NB4 (cell line): ENCODE results near the gene KITLG.

Experiments used
- DNase-seq: peaks from one replicate; pipeline ENCODE4 v3.0.0; 2010; ENCODE audit warnings: low read depth
- H3K4me3 ChIP-seq: one replicate; pipeline ENCODE4 v1.5.1; 2011; ENCODE audit warnings: mild to moderate bottlenecking, low read depth, low read length, moderate library complexity
- MYC ChIP-seq: IDR thresholded peaks from 2 replicates; pipeline ENCODE4 v1.6.1; 2011; ENCODE audit warnings: low read depth, low read length
- POLR2A ChIP-seq: IDR thresholded peaks from 2 replicates; pipeline ENCODE4 v1.6.1; 2011; ENCODE audit warnings: mild to moderate bottlenecking; ENCODE audit not compliant: insufficient read length; ENCODE audit errors: extremely low read depth
- TF ChIP-seq, protein P1 (sequence below): IDR thresholded peaks from one replicate; pipeline ENCODE4 v1.5.1; 2012; ENCODE audit warnings: low read depth, low read length
- TF ChIP-seq, protein P2 (sequence below): IDR thresholded peaks from 2 replicates; pipeline ENCODE4 v1.6.1; 2011; ENCODE audit warnings: low read depth, low read length

Gene KITLG

DNA sequence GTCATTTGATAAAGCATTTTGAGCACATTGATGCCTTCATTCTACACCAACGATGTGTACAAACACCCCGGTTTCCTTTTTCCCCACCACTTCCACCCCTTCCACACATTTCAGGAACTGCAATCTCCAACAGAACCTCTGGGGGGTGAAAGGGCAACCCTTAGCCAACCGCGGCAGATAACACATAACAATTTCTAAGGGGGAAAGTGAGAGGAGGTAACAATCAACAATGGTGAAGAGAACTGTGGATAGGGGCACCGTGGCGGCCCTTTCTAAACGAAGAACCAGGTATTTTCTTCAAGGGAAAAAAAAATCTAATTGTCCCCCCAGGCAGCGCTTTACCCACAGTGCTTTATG is 1.1 kb downstream of the KITLG start:
- H3K4me3 ChIP-seq = no peak overlapping the region
- TF ChIP-seq MYC (no peak), POLR2A (no peak)
- TF ChIP-seq, protein P1, sequence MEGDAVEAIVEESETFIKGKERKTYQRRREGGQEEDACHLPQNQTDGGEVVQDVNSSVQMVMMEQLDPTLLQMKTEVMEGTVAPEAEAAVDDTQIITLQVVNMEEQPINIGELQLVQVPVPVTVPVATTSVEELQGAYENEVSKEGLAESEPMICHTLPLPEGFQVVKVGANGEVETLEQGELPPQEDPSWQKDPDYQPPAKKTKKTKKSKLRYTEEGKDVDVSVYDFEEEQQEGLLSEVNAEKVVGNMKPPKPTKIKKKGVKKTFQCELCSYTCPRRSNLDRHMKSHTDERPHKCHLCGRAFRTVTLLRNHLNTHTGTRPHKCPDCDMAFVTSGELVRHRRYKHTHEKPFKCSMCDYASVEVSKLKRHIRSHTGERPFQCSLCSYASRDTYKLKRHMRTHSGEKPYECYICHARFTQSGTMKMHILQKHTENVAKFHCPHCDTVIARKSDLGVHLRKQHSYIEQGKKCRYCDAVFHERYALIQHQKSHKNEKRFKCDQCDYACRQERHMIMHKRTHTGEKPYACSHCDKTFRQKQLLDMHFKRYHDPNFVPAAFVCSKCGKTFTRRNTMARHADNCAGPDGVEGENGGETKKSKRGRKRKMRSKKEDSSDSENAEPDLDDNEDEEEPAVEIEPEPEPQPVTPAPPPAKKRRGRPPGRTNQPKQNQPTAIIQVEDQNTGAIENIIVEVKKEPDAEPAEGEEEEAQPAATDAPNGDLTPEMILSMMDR = peak; percentile 23
- TF ChIP-seq, protein P2, sequence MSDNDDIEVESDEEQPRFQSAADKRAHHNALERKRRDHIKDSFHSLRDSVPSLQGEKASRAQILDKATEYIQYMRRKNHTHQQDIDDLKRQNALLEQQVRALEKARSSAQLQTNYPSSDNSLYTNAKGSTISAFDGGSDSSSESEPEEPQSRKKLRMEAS = no peak
- peak; percentile 24 for DNase-seq

DNA sequence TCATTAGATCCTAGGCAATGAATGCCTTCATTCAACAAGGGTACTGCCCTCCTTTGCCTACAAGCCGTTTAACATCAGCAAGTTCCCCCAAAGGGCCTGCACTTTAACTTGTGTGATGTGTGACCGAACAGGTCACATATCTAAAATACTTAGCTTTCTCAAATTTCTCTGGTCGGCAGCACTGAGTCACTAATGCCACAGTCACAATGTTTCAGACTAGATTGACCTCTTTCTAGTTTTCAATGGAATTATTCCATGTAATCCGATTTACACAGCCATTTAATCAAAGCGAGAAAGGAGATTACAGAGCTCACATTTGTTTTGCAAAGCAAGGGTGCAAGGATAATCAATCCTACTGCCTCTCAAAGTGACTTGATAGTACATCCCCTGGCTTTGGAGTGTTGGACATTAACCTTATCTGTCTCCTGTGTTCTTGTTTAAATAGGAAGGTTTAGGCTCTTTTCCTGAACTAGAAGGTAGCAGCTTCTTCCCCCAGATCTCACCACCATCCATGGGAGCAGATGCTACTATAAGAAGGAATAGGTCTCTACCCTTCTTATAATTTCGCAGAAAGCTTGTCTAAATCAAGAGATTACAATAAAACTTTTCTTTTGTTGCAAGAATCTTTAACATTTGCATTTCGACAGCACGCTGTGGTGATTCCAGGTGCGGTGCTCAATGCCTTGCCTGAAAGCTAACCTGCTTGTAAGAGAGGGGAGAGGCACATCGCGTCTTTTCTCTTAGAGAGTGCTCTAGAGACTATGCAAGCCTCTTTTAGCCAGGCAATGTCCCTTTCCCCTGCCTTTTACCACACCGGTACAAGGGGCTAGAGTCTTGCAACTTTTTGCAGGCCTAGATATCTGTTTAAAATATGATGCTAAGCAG is 1.8 kb downstream of the KITLG start:
- DNase-seq = no peak
- no peak overlapping the region for H3K4me3 ChIP-seq
- TF ChIP-seq, protein P2 = no peak
- TF ChIP-seq MYC (no peak), POLR2A (no peak)
- TF ChIP-seq, protein P1 = no peak

GRCh38 chr12:88577537-88577936 is 2.7 kb downstream of the KITLG start:
- TF ChIP-seq, protein P1 = no peak
- TF ChIP-seq POLR2A = no peak
- TF ChIP-seq, protein P2 = no peak
- no peak for TF ChIP-seq MYC
- DNase-seq = no peak
- no peak overlapping the region for H3K4me3 ChIP-seq

DNA sequence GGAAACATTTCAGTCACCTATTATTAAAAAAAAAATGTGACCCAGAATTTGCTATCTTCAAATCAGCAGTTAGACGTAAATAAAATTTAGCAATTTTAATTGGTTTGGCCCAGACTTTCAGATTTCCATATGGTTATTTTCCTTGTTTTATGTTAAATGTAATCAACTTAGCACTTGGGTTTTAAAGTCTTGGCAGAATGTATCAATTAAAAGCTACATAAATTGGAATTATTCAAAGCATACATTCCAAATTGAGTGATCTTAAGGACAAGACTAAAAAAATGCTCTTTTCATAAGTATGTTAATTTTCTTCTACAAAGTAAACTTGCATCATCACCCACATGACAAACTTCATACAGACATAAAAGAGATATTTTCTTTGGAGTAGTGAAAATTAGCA is 3.4 kb downstream of the KITLG start:
- DNase-seq = no peak
- H3K4me3 ChIP-seq = no peak overlapping the region
- TF ChIP-seq, protein P2 = no peak
- no peak for TF ChIP-seq MYC
- no peak for TF ChIP-seq POLR2A

DNA sequence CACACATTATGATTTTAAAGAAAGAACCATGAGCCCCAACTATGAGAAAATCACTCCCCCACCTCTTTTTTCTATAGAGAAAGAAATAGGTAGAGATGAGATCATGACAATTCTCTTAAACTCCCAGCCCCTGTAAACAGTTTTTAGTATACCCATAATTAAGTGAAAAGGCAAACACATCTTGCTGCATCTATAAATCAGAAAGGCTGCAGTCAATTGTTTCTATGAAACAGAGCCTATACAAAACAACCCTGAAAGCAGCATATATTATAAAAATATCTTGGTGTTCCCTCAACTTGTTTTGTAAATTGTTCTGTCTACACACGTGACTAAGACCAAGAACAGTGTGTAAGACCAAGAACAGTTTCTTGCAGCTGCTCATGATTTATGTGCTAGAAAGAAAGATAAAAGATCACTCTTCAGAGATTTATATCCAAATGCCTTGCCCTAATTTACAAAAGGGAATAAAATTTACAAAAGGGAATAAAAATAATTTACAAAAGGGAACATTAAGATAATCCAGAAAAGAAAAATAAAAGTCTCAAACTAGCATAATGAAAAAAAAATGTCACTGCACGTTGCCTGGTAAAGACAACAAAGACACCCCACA is 4.8 kb downstream of the KITLG start:
- no peak overlapping the region for H3K4me3 ChIP-seq
- TF ChIP-seq, protein P2 = no peak
- no peak for TF ChIP-seq MYC
- TF ChIP-seq, protein P1 = no peak
- TF ChIP-seq POLR2A = no peak
- DNase-seq = no peak

- DNase-seq = no peak
- H3K4me3 ChIP-seq = no peak overlapping the region
- TF ChIP-seq POLR2A = no peak
Observed at GRCh38 chr12:88574278-88574677, 6.0 kb downstream of the KITLG start.
